22Rv1 (cell line): Measurements from ENCODE around the gene EXOG.

Experiments used
- ZFX ChIP-seq: fragments of 450-650 bp; IDR thresholded peaks from 2 replicates; pipeline ENCODE4 v1.6.1; 2017; ENCODE audit warnings: antibody characterized with exemption, borderline replicate concordance
- TF ChIP-seq, protein P1 (sequence below): fragments of 450-650 bp; IDR thresholded peaks from 2 replicates; pipeline ENCODE4 v1.5.1; 2017; ENCODE audit warnings: mild to moderate bottlenecking

DNA sequence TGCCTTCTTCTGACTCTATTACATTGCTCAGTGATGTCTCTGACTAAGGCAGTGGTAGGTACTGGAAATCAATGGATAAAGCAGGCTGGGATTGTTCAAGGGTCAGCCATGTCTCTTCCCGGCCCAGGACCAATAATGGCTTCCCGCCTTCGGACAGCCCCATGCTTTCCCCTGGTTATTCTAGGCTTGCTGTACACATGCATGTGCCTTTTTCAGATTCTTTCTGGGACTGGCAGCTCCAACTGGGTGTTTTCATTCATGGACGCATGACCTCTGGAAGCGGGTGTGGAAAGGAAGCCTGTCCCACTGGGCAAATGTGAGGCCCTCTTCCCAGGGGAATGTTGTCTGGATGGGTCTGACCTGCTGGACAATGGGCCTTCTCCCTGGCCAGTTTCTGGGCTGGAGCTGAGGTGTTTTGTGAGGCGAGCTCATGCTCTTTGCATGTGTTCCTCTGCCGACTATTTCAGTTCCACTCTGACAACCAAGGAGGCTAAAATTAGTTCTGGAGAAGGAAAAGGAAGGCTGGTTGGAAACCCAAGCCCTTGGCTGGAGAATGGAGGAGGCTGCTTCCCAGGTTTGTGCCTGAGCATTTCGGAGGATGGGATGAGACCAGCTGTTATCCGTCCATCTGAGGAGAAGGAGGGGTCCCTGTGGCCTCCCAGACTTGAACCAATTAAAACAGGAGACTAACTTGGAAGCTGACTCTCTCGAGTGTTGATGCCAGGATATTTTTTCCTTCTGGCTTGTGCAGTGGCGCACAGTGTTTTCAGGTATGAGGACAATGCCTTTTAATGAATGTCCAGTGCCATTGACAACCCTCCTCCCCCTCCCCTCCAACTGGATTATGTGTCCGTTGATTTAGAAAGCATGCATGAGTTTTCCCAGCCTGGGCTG lies 35.5 kb upstream of the EXOG start:
- TF ChIP-seq, protein P1, sequence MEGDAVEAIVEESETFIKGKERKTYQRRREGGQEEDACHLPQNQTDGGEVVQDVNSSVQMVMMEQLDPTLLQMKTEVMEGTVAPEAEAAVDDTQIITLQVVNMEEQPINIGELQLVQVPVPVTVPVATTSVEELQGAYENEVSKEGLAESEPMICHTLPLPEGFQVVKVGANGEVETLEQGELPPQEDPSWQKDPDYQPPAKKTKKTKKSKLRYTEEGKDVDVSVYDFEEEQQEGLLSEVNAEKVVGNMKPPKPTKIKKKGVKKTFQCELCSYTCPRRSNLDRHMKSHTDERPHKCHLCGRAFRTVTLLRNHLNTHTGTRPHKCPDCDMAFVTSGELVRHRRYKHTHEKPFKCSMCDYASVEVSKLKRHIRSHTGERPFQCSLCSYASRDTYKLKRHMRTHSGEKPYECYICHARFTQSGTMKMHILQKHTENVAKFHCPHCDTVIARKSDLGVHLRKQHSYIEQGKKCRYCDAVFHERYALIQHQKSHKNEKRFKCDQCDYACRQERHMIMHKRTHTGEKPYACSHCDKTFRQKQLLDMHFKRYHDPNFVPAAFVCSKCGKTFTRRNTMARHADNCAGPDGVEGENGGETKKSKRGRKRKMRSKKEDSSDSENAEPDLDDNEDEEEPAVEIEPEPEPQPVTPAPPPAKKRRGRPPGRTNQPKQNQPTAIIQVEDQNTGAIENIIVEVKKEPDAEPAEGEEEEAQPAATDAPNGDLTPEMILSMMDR = no peak
- no peak for TF ChIP-seq ZFX
